Endodermal cell (in vitro differentiated cells): ENCODE results near the gene BICD1. TPM values are rescaled to one million over a fixed set of nuclear protein-coding genes. Genes with fewer than 3 reads are reported as not detected.

Experiments used
- DNase-seq: peaks from one replicate; pipeline ENCODE4 v3.0.0-alpha.2; 2017
- H3K27ac ChIP-seq: 2 replicates; pipeline ENCODE4 v1.5.1; 2013; ENCODE audit warnings: mild to moderate bottlenecking, low read depth, low read length, moderate library complexity
- H3K27me3 ChIP-seq: 2 replicates; pipeline ENCODE4 v1.6.1; 2013; ENCODE audit warnings: mild to moderate bottlenecking, low read length, moderate library complexity; ENCODE audit not compliant: insufficient read depth, control insufficient read depth, poor library complexity, severe bottlenecking
- H3K36me3 ChIP-seq: 2 replicates; pipeline ENCODE4 v1.7.0; 2013; ENCODE audit warnings: mild to moderate bottlenecking, low read length, moderate library complexity; ENCODE audit not compliant: control insufficient read depth, insufficient read depth
- H3K4me1 ChIP-seq: one replicate; pipeline ENCODE4 v1.7.0; 2013; ENCODE audit warnings: low read length; ENCODE audit not compliant: control insufficient read depth, insufficient read depth
- H3K4me3 ChIP-seq: 2 replicates; pipeline ENCODE4 v1.5.1; 2013; ENCODE audit warnings: mild to moderate bottlenecking, low read length, moderate library complexity
- H3K9ac ChIP-seq: 2 replicates; pipeline ENCODE4 v1.6.1; 2013; ENCODE audit warnings: mild to moderate bottlenecking, low read length, moderate library complexity; ENCODE audit not compliant: poor library complexity, severe bottlenecking; ENCODE audit errors: extremely low read depth
- H3K9me3 ChIP-seq: 2 replicates; pipeline ENCODE4 v1.6.1; 2013; ENCODE audit warnings: mild to moderate bottlenecking, low read length, moderate library complexity; ENCODE audit not compliant: control insufficient read depth
- H3K27ac Mint-ChIP-seq: 2 replicates; pipeline ENCODE4 v1.8.0; 2020; ENCODE audit warnings: mixed read lengths
- H3K27me3 Mint-ChIP-seq: 2 replicates; pipeline ENCODE4 v1.8.0; 2021; ENCODE audit warnings: mild to moderate bottlenecking, mixed read lengths; ENCODE audit not compliant: insufficient read depth
- H3K36me3 Mint-ChIP-seq: 2 replicates; pipeline ENCODE4 v1.8.0; 2020; ENCODE audit warnings: low read depth, mixed read lengths
- H3K4me1 Mint-ChIP-seq: 2 replicates; pipeline ENCODE4 v1.8.0; 2020; ENCODE audit warnings: mixed read lengths
- H3K4me3 Mint-ChIP-seq: 2 replicates; pipeline ENCODE4 v1.8.0; 2020; ENCODE audit warnings: mild to moderate bottlenecking, moderate library complexity, mixed read lengths
- H3K9me3 Mint-ChIP-seq: 2 replicates; pipeline ENCODE4 v1.8.0; 2020; ENCODE audit warnings: mild to moderate bottlenecking, mixed read lengths
- CTCF ChIP-seq: fragments of 200-600 bp; sonication (generic); conservative IDR thresholded peaks from 2 replicates; pipeline ENCODE4 v1.5.0; 2021; ENCODE audit warnings: antibody characterized with exemption, mild to moderate bottlenecking
- WGBS, 2 experiments: methylation state at CpG; one replicate each; pipeline versions ENCODE4 v1.1.5 to v1.1.7; 2013; ENCODE audit warnings: missing lambda C conversion rate in 2 of 2, mixed read lengths in 1 of 2; ENCODE audit not compliant: insufficient coverage in 1 of 2, insufficient read length in 1 of 2; 5-methylcytosine and 5-hydroxymethylcytosine counted together
- total RNA-seq, 2 donors: library from RNA; stranded (reverse); fragmentation: NEBNext Ultra II Directional in 1 of 2; extraction: Animal tissue kit (Norgen Biotek cat#: 25700) in 1 of 2; gene quantifications; 2 replicates in 1 of 2; 3 replicates in 1 of 2; pipeline ENCODE4 v1.2.1, GENCODE V29; 2021

Gene BICD1
- total RNA-seq, 2 donors from 2014 or later, result 56.0 to 101 TPM

- H3K27me3 ChIP-seq, result no peaks in the 10 kb centered on the region
- no peak overlapping the region for H3K9ac ChIP-seq
- TF ChIP-seq CTCF, result no peak
- H3K9me3 ChIP-seq, result peaks cover 4% of the 10 kb centered on the region
- no peak overlapping the region for H3K27ac Mint-ChIP-seq
- H3K4me3 Mint-ChIP-seq, result no peak overlapping the region
- no peak overlapping the region for H3K4me3 ChIP-seq
- 92 to 95% methylated on average over 3 to 4 of the region's 4 CpGs for WGBS, 2 experiments
- H3K36me3 ChIP-seq, result no peaks in the 10 kb centered on the region
- no peaks in the 10 kb centered on the region for H3K4me1 ChIP-seq
- H3K27me3 Mint-ChIP-seq, result no peaks in the 10 kb centered on the region
- no peak for DNase-seq
- peaks cover 6% of the 10 kb centered on the region for H3K4me1 Mint-ChIP-seq
- peaks cover 14% of the 10 kb centered on the region for H3K9me3 Mint-ChIP-seq
- peaks cover 6% of the 10 kb centered on the region for H3K36me3 Mint-ChIP-seq
- H3K27ac ChIP-seq, result no peak overlapping the region
These were observed 42.9 kb upstream of the BICD1 start for GRCh38 chr12:32063796-32064195.

DNA sequence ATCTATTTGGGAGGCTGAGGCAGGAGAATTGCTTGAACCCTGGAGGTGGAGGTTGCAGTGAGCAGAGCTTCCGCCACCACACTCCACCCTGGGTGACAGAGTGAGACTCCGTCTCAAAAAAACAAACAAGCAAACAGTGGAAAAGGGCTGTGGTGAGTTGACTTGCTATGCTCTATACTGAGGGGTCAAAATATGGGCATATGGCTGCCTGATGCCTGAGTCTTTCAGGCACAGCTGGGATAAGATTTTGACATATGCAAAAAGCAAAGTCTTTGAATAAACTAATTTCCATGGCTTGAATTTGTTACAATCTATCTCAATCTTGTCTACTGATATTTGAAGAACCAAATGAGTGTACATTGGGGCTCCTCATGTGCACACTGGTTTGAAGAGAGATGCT lies 40.4 kb upstream of the BICD1 start:
- Mint-ChIP-seq H3K9me3 (no peaks in the 10 kb centered on the region), H3K4me3 (no peak overlapping the region), H3K36me3 (no peaks in the 10 kb centered on the region), H3K27me3 (no peaks in the 10 kb centered on the region), H3K27ac (no peak overlapping the region), H3K4me1 (peaks cover 14% of the 10 kb centered on the region)
- no peak for DNase-seq
- no peak overlapping the region for H3K4me3 ChIP-seq
- H3K27ac ChIP-seq, result no peak overlapping the region
- H3K4me1 ChIP-seq, result no peaks in the 10 kb centered on the region
- H3K27me3 ChIP-seq, result no peaks in the 10 kb centered on the region
- WGBS, 2 experiments, result 83 to 100% methylated on average over 2 of the region's 2 CpGs
- H3K9me3 ChIP-seq, result no peaks in the 10 kb centered on the region
- no peak overlapping the region for H3K9ac ChIP-seq
- no peaks in the 10 kb centered on the region for H3K36me3 ChIP-seq
- no peak for TF ChIP-seq CTCF

DNA sequence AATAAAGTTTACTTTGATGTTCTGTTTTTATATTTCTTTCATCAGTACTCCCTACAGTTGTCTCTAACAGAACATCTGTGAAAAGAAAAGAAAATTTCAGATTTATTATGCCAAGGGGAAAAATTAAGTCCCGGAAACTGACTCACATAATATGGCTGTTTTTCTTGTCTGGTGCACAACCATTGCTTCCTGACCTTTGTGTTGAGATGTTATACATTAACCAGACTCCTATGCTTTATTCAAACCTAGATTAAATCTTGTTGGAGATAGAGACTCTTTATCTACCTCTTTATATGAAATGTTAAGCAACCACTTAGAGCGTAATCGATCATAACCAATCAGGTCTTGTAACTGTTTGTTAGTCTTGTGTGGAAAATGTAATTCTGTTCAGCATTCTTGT lies 37.6 kb upstream of the BICD1 start:
- no peak for DNase-seq
- 100% methylated on average over 1 of the region's 3 CpGs; no CpG with 5 or more reads in 1 of the 2 experiments for WGBS, 2 experiments
- no peak overlapping the region for H3K4me3 Mint-ChIP-seq
- no peak overlapping the region for H3K27ac Mint-ChIP-seq
- Histone ChIP-seq H3K4me3 (no peak overlapping the region), H3K9me3 (no peaks in the 10 kb centered on the region), H3K27me3 (no peaks in the 10 kb centered on the region), H3K9ac (no peak overlapping the region), H3K36me3 (no peaks in the 10 kb centered on the region), H3K4me1 (no peaks in the 10 kb centered on the region), H3K27ac (no peak overlapping the region)
- H3K4me1 Mint-ChIP-seq, result peaks cover 14% of the 10 kb centered on the region
- H3K9me3 Mint-ChIP-seq, result peaks cover 16% of the 10 kb centered on the region
- no peaks in the 10 kb centered on the region for H3K27me3 Mint-ChIP-seq
- TF ChIP-seq CTCF, result no peak
- peaks cover 7% of the 10 kb centered on the region for H3K36me3 Mint-ChIP-seq
